ENCODE data around the gene ANKS1A.
A peak's percentile ranks its signal among the peaks of the same experiment; 100 is the strongest.
"Not testable (repeated sequence)": the region's sequence is repeated elsewhere in the genome, so short reads cannot be mapped to it uniquely, and the experiment has no call there.

Gene ANKS1A

GRCh38 chr6:35088281-35089215 is 199.5 kb downstream of the ANKS1A start:
- DNase-seq: no peak

DNA sequence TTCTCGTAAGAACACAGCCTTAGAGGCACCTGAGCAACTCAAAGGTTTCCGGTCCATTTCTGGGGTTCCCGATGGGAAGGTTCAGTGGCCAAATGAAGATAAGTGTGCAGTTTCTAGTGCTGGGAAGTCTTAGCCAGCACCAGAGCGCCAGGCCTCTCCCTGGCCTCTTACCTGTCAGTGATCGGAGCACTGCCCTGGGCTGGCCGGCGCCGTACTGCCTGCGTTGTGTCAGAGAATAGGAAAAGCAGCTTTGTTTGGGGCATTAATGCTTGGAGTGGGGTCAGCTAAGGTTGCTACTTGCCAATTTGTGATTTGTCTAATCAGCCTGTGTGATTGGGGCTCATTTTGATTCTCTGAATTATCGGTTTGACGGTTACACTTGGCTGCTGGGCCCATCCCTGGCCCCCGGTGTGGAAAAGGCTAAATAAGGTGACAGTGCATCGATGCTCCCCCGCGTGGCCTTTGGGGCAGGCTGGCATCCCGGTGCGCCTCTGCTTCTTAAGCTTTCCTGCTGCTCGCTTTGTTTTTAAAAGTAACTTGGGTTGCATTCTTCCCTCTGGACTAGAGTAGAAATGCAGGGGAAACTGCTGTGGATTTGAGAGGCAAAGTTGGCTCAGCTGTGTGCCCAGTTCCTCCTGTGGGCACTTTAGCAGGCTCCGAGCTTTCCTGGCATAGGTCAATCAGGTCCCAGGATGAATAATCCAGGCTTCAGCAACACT is 200.3 kb downstream of the ANKS1A start:
- no peak for DNase-seq

- DNase-seq: peak; percentile 92
These were observed 201.0 kb downstream of the ANKS1A start for GRCh38 chr6:35089935-35090505.

DNA sequence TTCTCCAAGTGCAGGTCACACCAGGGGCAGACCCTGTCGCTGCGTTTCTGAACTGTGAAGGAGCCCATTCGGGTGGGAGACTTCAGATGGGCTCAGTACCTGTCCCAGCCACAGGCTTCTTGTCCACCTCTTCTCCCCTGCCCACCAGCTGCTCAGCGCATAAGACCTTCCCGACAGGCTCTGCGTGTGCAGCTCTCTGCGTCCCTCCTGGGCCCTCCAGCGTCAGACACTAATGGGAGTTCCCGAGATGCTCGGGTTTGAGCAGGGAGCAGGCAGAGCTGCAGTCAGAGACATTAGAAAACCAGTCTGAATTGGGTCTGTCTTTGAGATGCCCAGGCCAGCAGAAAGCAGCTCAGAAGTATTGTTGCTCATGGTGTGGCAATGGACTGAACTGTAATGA is 201.7 kb downstream of the ANKS1A start:
- no peak for DNase-seq

GRCh38 chr6:35091346-35092083 is 202.5 kb downstream of the ANKS1A start:
- peak; percentile 39 for DNase-seq

- peak; percentile 86 for DNase-seq
These were observed 203.5 kb downstream of the ANKS1A start for GRCh38 chr6:35092362-35093117.

- peak; percentile 14 for DNase-seq
These were observed 204.0 kb downstream of the ANKS1A start for GRCh38 chr6:35093118-35093445.

DNA sequence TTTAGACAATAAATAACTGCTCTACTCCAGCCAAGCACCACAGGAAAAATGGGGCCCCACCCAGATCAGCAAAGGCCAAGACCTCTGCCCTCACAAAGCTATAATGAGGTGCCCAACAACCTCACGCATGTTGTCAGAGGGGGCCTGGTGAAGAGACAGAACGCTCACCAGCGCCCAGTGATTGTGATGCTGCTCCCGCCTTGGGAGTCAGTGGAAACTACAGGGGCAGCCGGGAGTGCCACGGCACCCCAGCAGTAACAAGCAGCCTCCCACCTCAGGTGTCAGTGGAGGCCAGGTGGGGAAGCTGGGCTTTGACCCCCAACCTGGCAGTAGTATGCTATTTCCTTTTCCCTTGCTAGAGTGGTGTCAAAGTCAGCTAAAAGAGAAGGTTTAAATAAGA is 204.7 kb downstream of the ANKS1A start:
- DNase-seq: no peak

DNA sequence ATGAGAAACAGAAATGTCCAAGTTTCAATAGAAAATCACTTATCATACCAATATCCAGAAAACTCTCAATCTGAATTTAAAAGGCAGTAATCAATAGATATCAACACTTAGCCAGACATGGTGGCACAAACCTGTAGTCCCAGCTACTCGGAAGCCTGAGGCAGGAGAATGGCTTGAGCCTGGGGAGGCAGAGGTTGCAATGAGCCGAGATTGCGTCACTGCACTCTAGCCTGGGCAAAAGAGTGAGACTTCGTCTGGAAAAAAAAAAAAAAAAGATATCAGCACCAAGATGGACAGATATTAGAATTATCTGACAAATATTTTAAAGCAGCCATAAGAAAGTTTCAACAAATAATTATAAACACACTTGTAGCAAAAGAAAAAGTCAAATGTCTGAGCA is 205.1 kb downstream of the ANKS1A start:
- DNase-seq: no peak

DNA sequence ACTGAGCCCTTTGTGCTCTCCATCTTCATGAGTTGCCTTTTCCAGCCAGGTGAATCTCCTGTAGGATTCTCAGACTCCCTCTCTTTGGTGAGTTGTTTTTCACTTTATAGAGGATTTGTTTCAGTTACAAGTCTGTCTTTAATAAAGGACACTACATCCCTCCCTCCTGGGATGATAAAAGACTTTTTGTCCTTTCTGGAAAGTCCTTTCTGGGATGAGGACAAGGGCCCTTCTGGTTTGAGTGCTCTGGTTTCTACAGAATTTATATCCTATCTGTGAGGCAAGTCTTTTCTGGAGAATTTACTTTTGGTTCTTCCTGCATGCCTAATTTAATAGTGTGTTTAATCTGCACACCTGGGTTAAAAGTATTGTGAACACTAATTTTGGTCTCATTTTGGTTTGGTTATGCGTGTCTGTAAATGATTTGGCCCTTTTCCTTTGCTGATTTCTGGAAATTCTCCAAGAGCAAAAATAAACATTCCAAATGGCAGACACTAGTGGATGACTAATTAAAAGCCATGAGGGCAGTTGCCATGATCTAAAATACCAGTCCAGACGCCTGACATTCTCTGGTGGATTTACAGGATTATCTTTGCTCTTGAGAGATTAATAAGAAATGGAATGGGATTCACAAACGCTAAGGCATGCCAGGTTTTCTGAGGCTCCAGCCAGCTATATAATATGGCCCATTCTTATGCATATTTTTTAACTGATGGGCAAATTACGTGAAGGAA is 207.2 kb downstream of the ANKS1A start:
- DNase-seq: peak; percentile 94

GRCh38 chr6:35099116-35099515 is 210.1 kb downstream of the ANKS1A start:
- no peak for DNase-seq

DNA sequence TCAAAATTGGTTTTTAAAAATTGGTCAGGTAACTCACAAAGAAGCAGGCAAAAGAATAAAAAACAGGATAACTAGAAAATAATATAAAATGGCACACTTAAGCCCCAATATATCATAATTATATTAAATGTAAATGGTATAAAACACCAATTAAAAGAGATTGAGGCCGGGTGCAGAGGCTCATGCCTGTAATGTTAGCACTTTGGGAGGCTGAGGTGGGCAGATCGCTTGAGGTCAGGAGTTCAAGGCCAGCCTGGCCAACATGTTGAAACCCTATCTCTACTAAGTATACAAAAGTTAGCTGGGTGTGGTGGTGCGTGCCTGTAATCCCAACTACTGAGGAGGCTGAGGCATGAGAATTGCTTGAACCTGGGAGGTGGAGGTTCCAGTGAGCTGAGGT is 216.0 kb downstream of the ANKS1A start:
- DNase-seq: no peak

- not testable (repeated sequence) for DNase-seq
These were observed 217.0 kb downstream of the ANKS1A start for GRCh38 chr6:35106061-35106460.

DNA sequence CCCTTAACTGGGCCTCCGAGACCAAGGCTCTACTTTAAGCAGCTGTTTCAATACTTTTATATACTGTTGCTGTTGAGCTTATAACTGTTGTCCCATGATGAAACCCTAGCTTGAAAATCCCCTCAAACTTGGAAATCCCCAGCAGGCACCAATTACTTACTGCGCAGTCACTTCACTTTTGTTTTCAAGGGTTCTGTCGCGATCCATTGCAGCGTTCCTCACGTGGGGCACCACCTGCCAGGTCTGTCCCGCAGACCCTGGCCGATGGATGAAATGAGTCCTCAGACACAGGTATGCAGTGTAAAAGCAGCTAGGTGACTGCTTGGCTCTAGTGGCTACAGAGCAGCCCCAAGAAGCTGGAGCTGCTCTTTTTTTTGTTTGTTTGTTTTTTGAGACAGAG is 218.2 kb downstream of the ANKS1A start:
- DNase-seq: not testable (repeated sequence)

GRCh38 chr6:35107761-35108160 is 218.7 kb downstream of the ANKS1A start:
- DNase-seq: not testable (repeated sequence)

GRCh38 chr6:35108309-35108885 is 219.3 kb downstream of the ANKS1A start:
- DNase-seq: no peak

- no peak for DNase-seq
These were observed 231.7 kb downstream of the ANKS1A start for GRCh38 chr6:35120746-35121145.

DNA sequence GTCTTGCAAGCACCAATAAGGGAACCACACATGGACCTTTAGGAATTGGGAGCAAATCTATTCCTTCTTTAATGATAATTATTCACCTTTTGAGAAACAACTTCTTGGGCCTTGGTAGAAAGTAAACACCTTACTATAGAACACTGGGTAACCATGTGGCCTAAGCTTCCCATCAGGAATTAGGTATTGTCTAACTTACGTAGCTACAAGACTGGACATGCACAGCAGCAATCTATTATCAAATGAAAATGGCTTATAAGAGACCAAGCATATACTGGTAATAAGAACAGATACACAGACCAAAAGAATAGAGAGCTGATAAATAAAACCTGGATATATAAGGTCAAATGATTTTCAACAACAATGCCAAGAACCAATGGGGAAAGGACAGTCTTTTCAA is 235.3 kb downstream of the ANKS1A start:
- DNase-seq: no peak

DNA sequence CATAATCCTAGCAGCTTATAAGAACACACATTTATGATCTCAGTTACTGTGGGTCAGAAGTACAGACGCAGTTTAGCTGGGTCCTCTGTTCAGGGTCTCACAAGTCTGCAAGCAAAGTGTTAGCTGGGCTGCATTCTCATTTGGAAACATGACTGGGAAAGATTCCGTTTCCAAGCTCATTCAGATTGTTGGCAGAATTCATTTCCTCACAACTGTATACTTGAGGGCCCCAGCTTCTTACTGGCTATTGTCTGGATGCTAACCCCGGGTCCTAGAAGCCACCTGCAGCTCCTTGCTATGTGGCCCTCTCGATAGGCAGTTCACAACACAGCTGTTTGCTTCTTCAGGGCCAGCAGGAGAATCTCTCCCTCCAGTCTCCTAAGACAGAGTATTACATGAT is 239.0 kb downstream of the ANKS1A start:
- no peak for DNase-seq

DNA sequence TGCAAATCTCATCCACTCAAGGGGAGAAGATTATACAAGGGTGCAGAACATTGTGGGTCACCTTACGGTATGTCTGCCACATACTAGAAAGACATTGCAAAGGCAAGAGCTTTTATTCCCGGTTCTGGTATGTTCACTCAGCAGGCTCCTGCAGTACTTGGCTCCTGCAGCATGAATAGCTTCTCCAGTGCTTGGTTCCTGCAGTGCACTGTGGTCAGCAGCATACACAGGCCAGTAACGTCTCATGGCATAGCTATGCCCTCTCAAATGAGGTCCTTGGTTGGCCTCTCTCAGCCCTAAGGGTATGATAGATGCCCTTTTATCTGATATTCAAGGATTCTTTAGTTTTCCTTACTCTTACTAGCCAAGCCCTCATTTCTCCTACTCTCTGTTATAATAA is 239.4 kb downstream of the ANKS1A start:
- DNase-seq: no peak

DNA sequence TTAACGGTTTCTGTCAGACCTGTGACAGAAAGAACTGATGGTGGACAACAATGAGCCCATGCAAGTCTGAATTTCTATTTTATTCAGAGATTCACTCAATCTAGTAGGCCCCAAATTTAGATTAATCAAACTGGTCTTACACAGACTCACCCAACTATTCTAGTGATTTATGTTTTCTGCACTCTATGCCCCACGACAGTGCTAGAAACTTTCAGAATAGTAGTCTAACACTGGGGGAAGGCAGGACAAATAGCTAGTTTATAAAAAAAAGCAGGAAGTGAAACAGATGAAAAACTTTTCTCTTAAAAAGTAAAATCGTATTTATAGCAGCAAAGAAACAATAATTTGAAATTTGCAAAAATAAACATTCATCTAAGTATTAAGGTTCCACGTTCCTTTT is 247.1 kb downstream of the ANKS1A start:
- DNase-seq: no peak

Measured in fibroblast of skin of right biceps (primary cell).